GM08714 (cell line): Measurements from ENCODE around the gene ROPN1.
"Not testable (repeated sequence)": the region's sequence is repeated elsewhere in the genome, so short reads cannot be mapped to it uniquely, and the experiment has no call there.

Experiments
- H3K4me3 ChIP-seq: fragments of 200-500 bp; sonication (Bioruptor generic); 2 replicates; pipeline ENCODE4 v1.5.1; 2014; ENCODE audit warnings: mild to moderate bottlenecking, low read length, inconsistent platforms
- ZNF274 ChIP-seq: IDR thresholded peaks from 2 replicates; pipeline ENCODE4 v1.6.1; 2012; ENCODE audit warnings: mild to moderate bottlenecking, low read depth, low read length

Gene ROPN1

GRCh38 chr3:123971406-123971805 is 20.5 kb downstream of the ROPN1 start:
- no peak overlapping the region for H3K4me3 ChIP-seq
- no peak for TF ChIP-seq ZNF274

DNA sequence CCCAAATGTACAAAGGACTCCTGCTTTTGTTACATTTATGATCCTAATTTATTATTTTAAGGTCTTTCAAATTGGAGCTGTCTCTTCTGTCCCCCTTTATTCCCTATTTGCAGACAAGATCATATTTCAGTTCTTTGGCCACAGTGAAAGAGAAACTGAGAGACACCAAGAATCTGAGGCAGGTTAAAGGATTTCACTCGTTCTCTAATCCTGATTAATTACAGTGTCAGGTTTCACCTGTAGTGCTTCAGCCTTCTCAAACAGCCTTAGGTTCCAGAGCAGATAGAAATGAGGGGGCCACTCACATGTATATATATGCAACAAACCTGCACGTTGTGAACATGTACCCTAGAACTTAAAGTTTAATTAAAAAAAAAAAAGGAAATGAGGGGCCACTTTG is 24.7 kb downstream of the ROPN1 start:
- not testable (repeated sequence) for H3K4me3 ChIP-seq

DNA sequence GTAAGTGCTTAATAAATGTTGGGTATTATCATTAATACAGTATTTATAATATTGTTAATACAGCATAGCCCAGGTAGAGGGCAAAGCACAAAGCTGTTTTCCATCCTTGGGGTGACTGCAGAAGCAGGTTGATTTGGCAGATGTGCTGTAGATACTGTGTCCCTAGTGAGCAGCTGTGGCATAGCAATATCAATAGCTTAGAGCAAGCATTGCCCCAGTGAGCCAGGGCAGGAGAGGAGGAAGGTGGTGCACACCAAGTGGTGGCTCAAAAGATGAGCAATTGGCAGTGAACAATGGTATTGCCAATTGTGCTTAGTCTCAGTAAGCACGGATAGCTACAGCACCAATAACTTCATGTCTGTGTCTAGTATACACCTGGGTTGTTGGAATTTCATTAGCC is 25.1 kb downstream of the ROPN1 start:
- H3K4me3 ChIP-seq, result not testable (repeated sequence)

- not testable (repeated sequence) for H3K4me3 ChIP-seq
Observed at GRCh38 chr3:123964793-123965192, 27.1 kb downstream of the ROPN1 start.

DNA sequence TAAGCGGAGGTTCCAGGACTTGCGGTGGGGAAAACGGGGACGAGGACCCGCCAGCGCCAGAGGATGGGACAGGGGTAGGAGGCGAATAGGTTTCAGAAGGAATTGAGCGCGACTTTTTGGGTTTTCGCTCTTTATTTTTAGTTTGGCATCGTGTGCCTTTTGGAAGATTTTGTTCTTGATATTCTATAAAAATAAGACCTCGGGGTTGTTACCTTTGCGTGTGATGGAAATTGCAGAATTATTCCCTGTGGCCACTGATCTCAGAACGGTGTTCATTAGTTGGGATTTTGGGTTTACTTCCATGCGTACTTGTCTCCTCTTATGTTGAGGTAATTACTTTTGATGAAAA is 30.4 kb downstream of the ROPN1 start:
- TF ChIP-seq ZNF274, result no peak
- H3K4me3 ChIP-seq, result peak overlapping the region; percentile 85; the same call in 1 of the 2 replicates

DNA sequence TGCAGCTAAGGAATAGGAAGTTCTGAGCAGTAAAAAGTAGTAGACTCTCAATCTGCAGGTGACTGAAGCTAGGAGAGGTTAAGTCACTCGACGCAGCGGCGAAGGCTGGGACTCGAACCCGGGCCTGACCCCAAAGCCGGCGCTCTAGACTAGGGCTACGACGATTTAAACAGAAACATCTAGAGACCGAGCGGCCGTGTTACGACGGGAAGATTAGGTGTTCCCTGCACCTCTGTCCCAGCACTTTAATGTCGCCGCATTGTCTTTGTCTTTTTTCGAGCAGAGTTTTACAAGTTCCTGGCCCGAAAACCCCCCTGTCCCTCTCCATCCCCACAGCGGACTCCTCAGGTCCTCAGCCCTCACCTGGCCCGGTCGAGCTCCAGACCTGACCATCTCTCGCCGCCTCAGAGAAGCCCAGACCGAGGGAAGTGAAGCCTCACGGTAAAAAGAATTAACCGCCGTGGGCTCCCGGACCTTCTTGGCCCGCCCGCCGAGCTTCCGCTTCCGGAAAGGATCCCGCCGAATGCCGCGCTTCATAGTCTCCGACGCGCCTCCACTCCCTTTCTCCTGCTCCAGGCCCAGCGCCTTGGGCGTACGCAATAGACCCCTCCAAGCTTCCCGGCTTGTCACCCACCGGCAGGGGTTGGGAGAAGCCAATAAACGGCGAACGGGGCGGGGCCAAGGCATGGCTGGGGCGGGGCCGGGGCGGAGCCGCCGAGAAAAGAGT is 31.0 kb downstream of the ROPN1 start, which contains the start of gene CCDC14:
Gene CCDC14 (minus strand): TSS at position 449 of the 727 bp plus-strand sequence. CDS start 56 bp downstream, at position 393.
- TF ChIP-seq ZNF274, result no peak
- peak within 1 kb of the TSS; percentile 85 for H3K4me3 ChIP-seq

- TF ChIP-seq ZNF274, result no peak
- no peak overlapping the region for H3K4me3 ChIP-seq
Observed at GRCh38 chr3:123953735-123954134, 38.2 kb downstream of the ROPN1 start.

- H3K4me3 ChIP-seq, result no peak overlapping the region
- TF ChIP-seq ZNF274, result no peak
Observed at GRCh38 chr3:123952844-123953520, 38.9 kb downstream of the ROPN1 start.

DNA sequence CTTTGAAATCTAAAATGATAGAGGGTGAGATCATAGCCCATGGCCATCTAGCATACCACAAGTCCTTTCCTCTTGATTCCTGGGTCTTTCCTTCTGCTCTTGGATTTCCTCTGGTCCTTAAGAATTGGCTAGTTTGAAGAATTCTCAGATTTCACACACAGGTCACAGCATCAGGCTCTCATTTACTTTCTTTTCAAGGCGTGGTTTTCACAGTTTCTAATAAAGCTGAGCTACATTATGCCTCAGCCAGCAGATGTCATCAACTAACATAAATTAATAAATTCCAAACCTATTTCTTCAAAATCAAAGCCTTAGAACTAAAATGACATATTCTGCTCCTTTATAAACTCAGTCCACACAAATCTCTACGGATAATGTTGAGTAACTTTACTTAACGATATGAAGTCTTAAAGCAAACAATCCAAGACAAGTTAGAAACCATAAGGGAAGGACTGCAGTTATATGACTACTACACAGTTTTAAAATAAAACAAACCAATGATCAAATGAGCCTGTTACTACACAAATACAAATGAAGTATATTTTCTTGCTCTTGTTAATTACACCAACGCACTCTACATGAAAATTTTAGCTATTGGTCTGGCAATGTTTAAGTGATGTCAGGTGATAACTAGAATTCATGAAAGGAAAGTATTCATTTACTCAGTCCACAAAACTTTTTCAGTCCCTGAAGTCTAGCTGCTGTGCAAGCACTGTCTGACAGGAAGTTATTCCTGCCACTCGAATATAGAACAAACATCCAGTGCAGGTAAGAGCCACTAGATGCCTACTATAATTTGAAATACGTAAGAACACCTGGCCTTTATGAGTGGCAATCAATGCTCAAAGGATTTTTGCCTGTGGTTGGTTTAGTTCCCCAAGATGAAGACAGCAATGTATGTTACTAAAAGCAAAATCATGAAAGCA is 40.1 kb downstream of the ROPN1 start:
- no peak for TF ChIP-seq ZNF274
- no peak overlapping the region for H3K4me3 ChIP-seq

- TF ChIP-seq ZNF274, result no peak
- H3K4me3 ChIP-seq, result no peak overlapping the region
Observed at GRCh38 chr3:123949641-123950040, 42.3 kb downstream of the ROPN1 start.

GRCh38 chr3:123948449-123948848 is 43.5 kb downstream of the ROPN1 start:
- TF ChIP-seq ZNF274, result no peak
- H3K4me3 ChIP-seq, result no peak overlapping the region

GRCh38 chr3:123947482-123947881 is 44.4 kb downstream of the ROPN1 start:
- H3K4me3 ChIP-seq, result no peak overlapping the region
- no peak for TF ChIP-seq ZNF274

- TF ChIP-seq ZNF274, result no peak
- H3K4me3 ChIP-seq, result no peak overlapping the region
Observed at GRCh38 chr3:123941542-123941941, 50.4 kb downstream of the ROPN1 start.

- H3K4me3 ChIP-seq, result no peak overlapping the region
- TF ChIP-seq ZNF274, result no peak
Observed at GRCh38 chr3:123941121-123941520, 50.8 kb downstream of the ROPN1 start.

- TF ChIP-seq ZNF274, result no peak
- no peak overlapping the region for H3K4me3 ChIP-seq
Observed at GRCh38 chr3:123939706-123940105, 52.2 kb downstream of the ROPN1 start.
